Stromal cell of bone marrow (primary cell): ENCODE measurements around the gene NDUFS7.
"Not testable (repeated sequence)": the region's sequence is repeated elsewhere in the genome, so short reads cannot be mapped to it uniquely, and the experiment has no call there.

Source experiments
- DNase-seq: peaks from one replicate; pipeline ENCODE4 v3.0.0-alpha.2; 2012; ENCODE audit warnings: low read depth

The NDUFS7 gene

GRCh38 chr19:1432507-1432887, 48.8 kb downstream of the NDUFS7 start:
- DNase-seq: no peak

- DNase-seq: no peak
Observed at GRCh38 chr19:1433119-1434039, 49.7 kb downstream of the NDUFS7 start.

- DNase-seq: no peak
Observed at GRCh38 chr19:1434040-1434366, 50.3 kb downstream of the NDUFS7 start.

- no peak for DNase-seq
Observed at GRCh38 chr19:1434577-1435060, 50.9 kb downstream of the NDUFS7 start.

- DNase-seq: no peak
Observed at GRCh38 chr19:1435378-1435989, 51.8 kb downstream of the NDUFS7 start.

- DNase-seq: no peak
Observed at GRCh38 chr19:1437609-1438008, 53.9 kb downstream of the NDUFS7 start.

- peak; percentile 83 for DNase-seq
Observed at GRCh38 chr19:1438035-1438932, 54.6 kb downstream of the NDUFS7 start, which contains the start of gene RPS15. Gene RPS15, plus strand, starts transcription at chr19:1438396. Its CDS starts 30 bp downstream, at chr19:1438426.

- DNase-seq: no peak
Observed at GRCh38 chr19:1438933-1439354, 55.2 kb downstream of the NDUFS7 start.

GRCh38 chr19:1439525-1440417, 56.1 kb downstream of the NDUFS7 start:
- DNase-seq: not testable (repeated sequence)

GRCh38 chr19:1440418-1440801, 56.7 kb downstream of the NDUFS7 start:
- DNase-seq: no peak

- no peak for DNase-seq
Observed at GRCh38 chr19:1441022-1441426, 57.3 kb downstream of the NDUFS7 start.

- no peak for DNase-seq
Observed at GRCh38 chr19:1441677-1442438, 58.2 kb downstream of the NDUFS7 start.
